K562 (cell line): ENCODE data around the gene HOXC11. TPM values are rescaled to one million over a fixed set of nuclear protein-coding genes. Genes with fewer than 3 reads are reported as not detected.
A peak's percentile ranks its signal among the peaks of the same experiment; 100 is the strongest.

Source experiments
- MLLT1 ChIP-seq, 2 experiments: fragments of 450-650 bp; IDR thresholded peaks; 2 replicates each; pipeline ENCODE4 v1.6.1; 2016
- microRNA counts: library from miRNA; unstranded; fragments of <30 nt; microRNA quantifications from one replicate; lab custom pipeline; 2016
- microRNA-seq: library from miRNA; unstranded; fragments of <30 nt; microRNA quantifications from one replicate; pipeline ENCODE4, GENCODE V29; 2018; ENCODE audit warnings: borderline microRNAs expressed
- polyA plus RNA-seq, 8 experiments: library from polyadenylated mRNA; depleted of rRNA in 4 of 8; stranded (reverse) in 5 of 8; unstranded in 3 of 8; fragments of >200 nt; fragmentation: Nextera tagmentation in 2 of 8; fragmentation: Illumina TruSeq in 1 of 8; extraction: Ambion mirVana in 2 of 8; extraction: Trizol in 1 of 8; gene quantifications; 2 replicates each; pipeline versions ENCODE4 v1.2.1 to v1.2.3, GENCODE V29; 2011 to 2014; ENCODE audit warnings: inconsistent platforms in 1 of 8, missing spikeins in 1 of 8
- small RNA-seq: library from RNA; depleted of rRNA; stranded (forward); fragments of <200 nt; gene quantifications from one replicate; pipeline ENCODE3, GENCODE V24; 2014
- total RNA-seq, 7 experiments: library from RNA; depleted of rRNA in 6 of 7; stranded (reverse); fragments of >200 nt in 6 of 7; fragmentation: Illumina TruSeq in 2 of 7; extraction: Trizol in 2 of 7; gene quantifications; 2 replicates each; pipeline versions ENCODE4 v1.2.1 to v1.2.3, GENCODE V29; 2011 to 2021; ENCODE audit warnings: low replicate concordance in 1 of 7

HOXC11 gene
- total and polyA plus RNA-seq, 9 of the 15 experiments (the other 6 are each of a cell fraction or from before 2014, with no cell fraction given): not detected

- no peak for TF ChIP-seq MLLT1 (IDR thresholded peaks at IDR 0.05)
Observed at GRCh38 chr12:54026640-54027441, 53.9 kb downstream of the HOXC11 start (continued).

MicroRNAs encoded within 50 kb of the gene (microRNA counts, 767-probe panel; counts per million panel counts)
- microRNA hsa-miR-196a-5p (lab: Ali Mortazavi, UCI): 3,672 counts per million, percentile 77 among the panel's probes with 10 or more counts

Small RNAs within 50 kb of the gene (microRNA-seq; reads per million reads assigned to microRNA genes)
- gene MIR196A2: 149 reads per million, percentile 82 among the genes with 10 or more reads in this experiment

Small RNAs within 50 kb of the gene (small RNA-seq; reads per million reads assigned to genes)
- gene AC012531.3 (not detected), gene AC012531.4 (not detected), gene MIR196A2 (7.5 reads per million, percentile 94 among the genes with 10 or more reads in this experiment), gene RF01905 (not detected), gene RF01906 (not detected)

Other genes starting within 250 kb of the HOXC11 start
Only the 7 nearest of the 12 such genes appear.
- 0.41 TPM in 1 of 2 replicates, not detected in the other for gene HOXC13, start 34.3 kb upstream of the HOXC11 start, total RNA-seq (2014; rRNA removed)
- gene HOXC13, start 34.3 kb upstream of the HOXC11 start, total RNA-seq (2014; rRNA removed; fragmentation: Illumina TruSeq; extraction: Trizol): 0.04 and 0.10 TPM in 2 replicates
- gene HOXC13, start 34.3 kb upstream of the HOXC11 start, total RNA-seq (2015; rRNA removed; fragmentation: Illumina TruSeq; extraction: Trizol): 0.11 and 0.18 TPM in 2 replicates
- 0.11 and 0.29 TPM in 2 replicates for gene HOXC13, start 34.3 kb upstream of the HOXC11 start, total RNA-seq (2021)
- 0.12 and 0.20 TPM in 2 replicates for gene HOXC13, start 34.3 kb upstream of the HOXC11 start, polyA plus RNA-seq (2011; rRNA removed)
- gene HOXC13, start 34.3 kb upstream of the HOXC11 start, polyA plus RNA-seq (2014; fragmentation: Illumina TruSeq; extraction: Trizol): 0.15 and 0.22 TPM in 2 replicates
- gene HOXC13, start 34.3 kb upstream of the HOXC11 start, polyA plus RNA-seq (2014; fragmentation: Nextera tagmentation; extraction: Ambion mirVana): under 1 TPM in 1 of 2 experiments, not detected in 1; 0.03 TPM
- gene HOXC13, start 34.3 kb upstream of the HOXC11 start, polyA plus RNA-seq (2014; rRNA removed): 0.17 and 0.28 TPM in 2 replicates
- 0.14 and 0.24 TPM in 2 replicates for gene HOXC12, start 18.2 kb upstream of the HOXC11 start, total RNA-seq (2014; rRNA removed)
- gene HOXC12, start 18.2 kb upstream of the HOXC11 start, total RNA-seq (2014; rRNA removed; fragmentation: Illumina TruSeq; extraction: Trizol): 0.07 and 0.13 TPM in 2 replicates
- 0.11 TPM in 2 replicates for gene HOXC12, start 18.2 kb upstream of the HOXC11 start, total RNA-seq (2015; rRNA removed; fragmentation: Illumina TruSeq; extraction: Trizol)
- 0.11 and 0.27 TPM in 2 replicates for gene HOXC12, start 18.2 kb upstream of the HOXC11 start, total RNA-seq (2021)
- gene HOXC12, start 18.2 kb upstream of the HOXC11 start, polyA plus RNA-seq (2011; rRNA removed): 0.04 and 0.07 TPM in 2 replicates
- gene HOXC12, start 18.2 kb upstream of the HOXC11 start, polyA plus RNA-seq (2014; fragmentation: Illumina TruSeq; extraction: Trizol): 0.28 and 0.36 TPM in 2 replicates
- under 1 TPM in 1 of 2 experiments, not detected in 1; 0.08 TPM for gene HOXC12, start 18.2 kb upstream of the HOXC11 start, polyA plus RNA-seq (2014; fragmentation: Nextera tagmentation; extraction: Ambion mirVana)
- gene HOXC12, start 18.2 kb upstream of the HOXC11 start, polyA plus RNA-seq (2014; rRNA removed): 0.05 and 0.19 TPM in 2 replicates
- gene HOTAIR, start 1.8 kb downstream of the HOXC11 start, total RNA-seq (2014; rRNA removed): not detected in 2 replicates
- gene HOTAIR, start 1.8 kb downstream of the HOXC11 start, total RNA-seq (2014; rRNA removed; fragmentation: Illumina TruSeq; extraction: Trizol): not detected in 2 replicates
- gene HOTAIR, start 1.8 kb downstream of the HOXC11 start, total RNA-seq (2015; rRNA removed; fragmentation: Illumina TruSeq; extraction: Trizol): not detected in 2 replicates
- gene HOTAIR, start 1.8 kb downstream of the HOXC11 start, total RNA-seq (2021): not detected in 2 replicates
- 0.03 and 0.04 TPM in 2 replicates for gene HOTAIR, start 1.8 kb downstream of the HOXC11 start, polyA plus RNA-seq (2011; rRNA removed)
- gene HOTAIR, start 1.8 kb downstream of the HOXC11 start, polyA plus RNA-seq (2014; fragmentation: Illumina TruSeq; extraction: Trizol): not detected in 2 replicates
- gene HOTAIR, start 1.8 kb downstream of the HOXC11 start, polyA plus RNA-seq (2014; fragmentation: Nextera tagmentation; extraction: Ambion mirVana): not detected
- 0.15 TPM in 1 of 2 replicates, not detected in the other for gene HOTAIR, start 1.8 kb downstream of the HOXC11 start, polyA plus RNA-seq (2014; rRNA removed)
- gene HOXC10, start 12.0 kb downstream of the HOXC11 start, total RNA-seq (2014; rRNA removed): 0.08 and 0.14 TPM in 2 replicates
- gene HOXC10, start 12.0 kb downstream of the HOXC11 start, total RNA-seq (2014; rRNA removed; fragmentation: Illumina TruSeq; extraction: Trizol): not detected in 2 replicates
- 0.23 TPM in 1 of 2 replicates, not detected in the other for gene HOXC10, start 12.0 kb downstream of the HOXC11 start, total RNA-seq (2015; rRNA removed; fragmentation: Illumina TruSeq; extraction: Trizol)
- gene HOXC10, start 12.0 kb downstream of the HOXC11 start, total RNA-seq (2021): 0.35 and 0.69 TPM in 2 replicates
- gene HOXC10, start 12.0 kb downstream of the HOXC11 start, polyA plus RNA-seq (2011; rRNA removed): 0.08 and 0.13 TPM in 2 replicates
- 0.37 and 0.77 TPM in 2 replicates for gene HOXC10, start 12.0 kb downstream of the HOXC11 start, polyA plus RNA-seq (2014; fragmentation: Illumina TruSeq; extraction: Trizol)
- gene HOXC10, start 12.0 kb downstream of the HOXC11 start, polyA plus RNA-seq (2014; fragmentation: Nextera tagmentation; extraction: Ambion mirVana): under 1 TPM; 0.25 to 0.42 TPM
- 0.63 and 0.73 TPM in 2 replicates for gene HOXC10, start 12.0 kb downstream of the HOXC11 start, polyA plus RNA-seq (2014; rRNA removed)
- 10.5 and 13.9 TPM in 2 replicates for gene HOXC9, start 27.0 kb downstream of the HOXC11 start, total RNA-seq (2014; rRNA removed)
- gene HOXC9, start 27.0 kb downstream of the HOXC11 start, total RNA-seq (2014; rRNA removed; fragmentation: Illumina TruSeq; extraction: Trizol): 5.7 and 8.0 TPM in 2 replicates
- gene HOXC9, start 27.0 kb downstream of the HOXC11 start, total RNA-seq (2015; rRNA removed; fragmentation: Illumina TruSeq; extraction: Trizol): 10.4 and 10.9 TPM in 2 replicates
- 9.3 and 9.9 TPM in 2 replicates for gene HOXC9, start 27.0 kb downstream of the HOXC11 start, total RNA-seq (2021)
- 1.1 and 1.7 TPM in 2 replicates for gene HOXC9, start 27.0 kb downstream of the HOXC11 start, polyA plus RNA-seq (2011; rRNA removed)
- gene HOXC9, start 27.0 kb downstream of the HOXC11 start, polyA plus RNA-seq (2014; fragmentation: Illumina TruSeq; extraction: Trizol): 8.8 and 9.9 TPM in 2 replicates
- gene HOXC9, start 27.0 kb downstream of the HOXC11 start, polyA plus RNA-seq (2014; fragmentation: Nextera tagmentation; extraction: Ambion mirVana): 1 to 10 TPM; 1.9 to 2.2 TPM
- 5.1 and 10.4 TPM in 2 replicates for gene HOXC9, start 27.0 kb downstream of the HOXC11 start, polyA plus RNA-seq (2014; rRNA removed)
- gene HOXC8, start 35.9 kb downstream of the HOXC11 start, total RNA-seq (2014; rRNA removed): 0.32 and 0.57 TPM in 2 replicates
- 0.62 and 0.80 TPM in 2 replicates for gene HOXC8, start 35.9 kb downstream of the HOXC11 start, total RNA-seq (2014; rRNA removed; fragmentation: Illumina TruSeq; extraction: Trizol)
- gene HOXC8, start 35.9 kb downstream of the HOXC11 start, total RNA-seq (2015; rRNA removed; fragmentation: Illumina TruSeq; extraction: Trizol): 0.53 and 0.76 TPM in 2 replicates
- gene HOXC8, start 35.9 kb downstream of the HOXC11 start, total RNA-seq (2021): 0.72 and 0.95 TPM in 2 replicates
- gene HOXC8, start 35.9 kb downstream of the HOXC11 start, polyA plus RNA-seq (2011; rRNA removed): 0.57 TPM in 2 replicates
- gene HOXC8, start 35.9 kb downstream of the HOXC11 start, polyA plus RNA-seq (2014; fragmentation: Illumina TruSeq; extraction: Trizol): 1.3 and 1.4 TPM in 2 replicates
- gene HOXC8, start 35.9 kb downstream of the HOXC11 start, polyA plus RNA-seq (2014; fragmentation: Nextera tagmentation; extraction: Ambion mirVana): under 1 TPM; 0.20 to 0.21 TPM
- gene HOXC8, start 35.9 kb downstream of the HOXC11 start, polyA plus RNA-seq (2014; rRNA removed): 0.94 and 1.1 TPM in 2 replicates
- 0.73 and 1.00 TPM in 2 replicates for gene HOXC6, start 55.3 kb downstream of the HOXC11 start, total RNA-seq (2014; rRNA removed)
- gene HOXC6, start 55.3 kb downstream of the HOXC11 start, total RNA-seq (2014; rRNA removed; fragmentation: Illumina TruSeq; extraction: Trizol): 0.57 and 1.0 TPM in 2 replicates
- 1.4 TPM in 2 replicates for gene HOXC6, start 55.3 kb downstream of the HOXC11 start, total RNA-seq (2015; rRNA removed; fragmentation: Illumina TruSeq; extraction: Trizol)
- 3.2 and 4.0 TPM in 2 replicates for gene HOXC6, start 55.3 kb downstream of the HOXC11 start, total RNA-seq (2021)
- 2.0 and 2.8 TPM in 2 replicates for gene HOXC6, start 55.3 kb downstream of the HOXC11 start, polyA plus RNA-seq (2011; rRNA removed)
- 3.4 and 3.5 TPM in 2 replicates for gene HOXC6, start 55.3 kb downstream of the HOXC11 start, polyA plus RNA-seq (2014; fragmentation: Illumina TruSeq; extraction: Trizol)
- gene HOXC6, start 55.3 kb downstream of the HOXC11 start, polyA plus RNA-seq (2014; fragmentation: Nextera tagmentation; extraction: Ambion mirVana): under 1 TPM; 0.06 to 0.13 TPM
- 2.3 and 3.5 TPM in 2 replicates for gene HOXC6, start 55.3 kb downstream of the HOXC11 start, polyA plus RNA-seq (2014; rRNA removed)